Stimulated activated CD8-positive, alpha-beta memory T cell treated with anti-CD3 and anti-CD28 coated beads, Interleukin-7, amount 100 ng/mL, for 48 hours (primary cell): ENCODE data around the gene SLC25A42.
"Not testable (repeated sequence)": the region's sequence is repeated elsewhere in the genome, so short reads cannot be mapped to it uniquely, and the experiment has no call there.

Experiments used
- DNase-seq, 2 donors: peaks; one replicate each; pipeline ENCODE4 v3.0.0-alpha.2; 2020; ENCODE audit warnings: low read depth in 1 of 2; ENCODE audit errors: extremely low read depth in 1 of 2

The SLC25A42 gene, protein sequence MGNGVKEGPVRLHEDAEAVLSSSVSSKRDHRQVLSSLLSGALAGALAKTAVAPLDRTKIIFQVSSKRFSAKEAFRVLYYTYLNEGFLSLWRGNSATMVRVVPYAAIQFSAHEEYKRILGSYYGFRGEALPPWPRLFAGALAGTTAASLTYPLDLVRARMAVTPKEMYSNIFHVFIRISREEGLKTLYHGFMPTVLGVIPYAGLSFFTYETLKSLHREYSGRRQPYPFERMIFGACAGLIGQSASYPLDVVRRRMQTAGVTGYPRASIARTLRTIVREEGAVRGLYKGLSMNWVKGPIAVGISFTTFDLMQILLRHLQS

DNA sequence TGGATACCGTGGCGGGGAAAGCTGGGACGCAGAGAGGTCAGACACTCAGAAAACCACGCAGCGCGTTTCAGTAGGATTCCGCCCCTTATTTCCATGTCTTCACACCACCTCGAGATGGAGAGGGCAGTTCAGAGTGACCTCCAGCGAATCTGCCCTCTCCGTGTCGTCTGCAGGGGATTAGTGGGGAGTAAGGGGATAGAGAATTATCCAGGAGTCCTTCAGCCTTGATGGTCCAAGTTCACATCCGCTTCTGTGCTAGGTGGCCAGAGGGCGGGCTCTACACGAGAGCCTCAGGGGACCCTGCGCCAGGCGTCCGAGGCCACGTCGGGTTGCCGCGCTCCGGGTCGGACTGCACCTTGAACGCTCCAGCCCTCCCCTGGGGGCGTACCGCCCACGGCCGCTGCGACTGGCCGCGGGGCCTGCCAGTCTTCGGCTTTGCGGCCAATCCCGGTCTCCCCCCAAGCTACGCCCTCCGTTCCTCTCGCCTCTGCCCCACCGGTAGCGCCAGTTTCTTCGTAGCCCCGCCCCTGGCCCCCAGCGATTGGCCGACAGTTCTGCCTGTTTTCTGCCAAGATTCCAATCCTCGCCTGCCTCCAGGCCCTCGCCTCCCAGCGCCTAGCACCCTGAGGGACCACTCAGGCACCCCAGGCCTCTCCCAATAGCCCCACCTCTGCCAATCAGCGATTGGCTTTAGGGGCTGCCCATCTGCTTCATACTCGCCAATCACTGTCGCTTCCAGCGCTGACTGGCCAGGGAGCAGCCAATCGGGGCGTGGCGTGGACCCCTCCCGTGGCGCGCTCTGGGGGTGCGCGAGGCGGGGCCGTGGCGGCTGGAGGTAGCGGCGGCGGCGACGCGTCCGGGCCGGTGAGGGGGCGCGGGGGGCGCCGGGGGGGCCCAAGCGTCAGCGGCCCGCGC is at the start of gene SLC25A42:
Gene SLC25A42, plus strand, starts transcription at position 812 of the 915 bp plus-strand sequence. CDS start 32,131 bp downstream, outside the sequence.
- peak; percentile 98 to 99 for DNase-seq

DNA sequence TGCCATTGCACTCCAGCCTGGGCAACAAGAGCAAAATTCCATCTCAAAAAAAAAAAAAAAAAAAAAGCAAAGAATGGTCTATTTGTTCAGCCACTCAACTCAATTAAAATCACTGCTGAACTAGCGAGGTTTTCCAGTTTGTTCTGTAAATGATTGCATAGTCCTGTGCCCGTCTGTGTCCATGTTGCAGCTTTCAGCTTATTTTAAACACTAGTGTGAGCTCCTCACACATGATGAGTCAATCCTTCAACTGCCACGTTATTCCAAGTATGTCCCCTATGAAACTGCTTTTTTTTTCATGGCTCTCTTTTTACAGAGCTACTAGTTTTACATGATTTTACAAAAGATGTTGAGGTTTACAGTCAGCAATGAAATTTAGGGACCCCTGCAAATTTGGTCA is 42.7 kb upstream of the SLC25A42 start:
- DNase-seq, result no peak

DNA sequence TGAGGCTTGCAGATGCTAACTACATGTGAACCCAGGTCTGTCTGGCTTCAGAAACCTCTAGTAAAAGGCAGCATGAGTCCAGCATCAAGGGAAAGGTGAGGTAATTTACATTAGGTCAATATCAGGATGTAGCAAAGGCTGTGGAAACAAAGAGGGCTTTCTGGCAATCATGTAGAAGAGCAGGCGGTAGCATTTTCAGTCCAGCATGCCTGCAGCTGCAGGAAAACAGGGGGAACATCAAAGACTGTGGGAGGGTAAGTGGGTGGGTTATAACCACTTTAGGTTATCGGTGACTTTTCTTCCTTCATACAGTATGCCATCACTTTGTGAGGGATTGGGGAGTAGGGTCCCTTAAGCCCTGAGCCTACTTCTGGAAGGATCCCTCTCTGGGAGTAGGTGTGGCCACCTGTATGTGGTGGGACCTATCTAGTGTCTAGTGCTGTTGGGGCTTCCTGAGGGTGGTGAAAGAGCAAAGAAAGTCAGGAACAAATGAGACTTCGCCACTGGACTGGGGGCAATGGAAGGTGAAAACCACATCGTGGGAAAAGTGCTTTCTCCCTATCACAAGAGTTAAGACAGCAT is 41.3 kb upstream of the SLC25A42 start:
- no peak for DNase-seq

DNA sequence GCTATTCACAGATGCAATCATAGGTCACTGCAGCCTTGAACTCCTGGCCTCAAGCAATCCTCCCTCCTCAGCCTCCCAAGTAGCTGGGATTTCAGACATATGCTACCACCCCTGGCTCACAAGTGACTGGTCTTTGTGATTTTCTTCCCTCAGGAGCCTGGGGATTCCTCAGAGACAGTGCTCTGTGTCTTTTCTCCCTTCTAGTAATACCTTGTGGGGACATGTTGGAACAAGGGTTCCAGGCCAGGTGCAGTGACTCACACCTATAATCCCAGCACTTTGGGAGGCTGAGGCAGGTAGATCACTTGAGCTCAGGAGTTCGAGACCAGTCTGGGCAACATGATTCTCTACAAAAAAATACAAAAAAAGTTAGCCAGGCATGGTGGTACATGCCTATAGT is 40.4 kb upstream of the SLC25A42 start:
- DNase-seq, result not testable (repeated sequence)

DNA sequence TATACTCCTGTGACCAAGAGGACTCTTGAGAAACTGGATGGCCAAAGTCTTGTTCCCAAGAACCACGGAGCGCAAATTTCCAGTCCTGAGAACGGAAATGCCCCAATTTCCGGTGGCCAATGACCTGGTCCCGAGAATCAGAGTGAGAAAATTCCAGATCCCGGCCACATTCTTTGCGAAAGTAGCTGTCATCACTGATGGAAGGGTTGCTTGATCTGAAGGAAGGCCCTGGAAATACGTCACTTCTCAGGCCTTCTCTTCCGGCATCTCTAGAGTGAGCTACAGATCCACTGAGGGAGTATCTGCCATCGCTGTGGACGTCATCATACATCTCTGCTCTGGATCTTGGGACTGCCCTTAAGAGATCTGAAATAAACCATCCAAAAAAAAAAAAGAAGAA is 37.9 kb upstream of the SLC25A42 start:
- no peak for DNase-seq

DNA sequence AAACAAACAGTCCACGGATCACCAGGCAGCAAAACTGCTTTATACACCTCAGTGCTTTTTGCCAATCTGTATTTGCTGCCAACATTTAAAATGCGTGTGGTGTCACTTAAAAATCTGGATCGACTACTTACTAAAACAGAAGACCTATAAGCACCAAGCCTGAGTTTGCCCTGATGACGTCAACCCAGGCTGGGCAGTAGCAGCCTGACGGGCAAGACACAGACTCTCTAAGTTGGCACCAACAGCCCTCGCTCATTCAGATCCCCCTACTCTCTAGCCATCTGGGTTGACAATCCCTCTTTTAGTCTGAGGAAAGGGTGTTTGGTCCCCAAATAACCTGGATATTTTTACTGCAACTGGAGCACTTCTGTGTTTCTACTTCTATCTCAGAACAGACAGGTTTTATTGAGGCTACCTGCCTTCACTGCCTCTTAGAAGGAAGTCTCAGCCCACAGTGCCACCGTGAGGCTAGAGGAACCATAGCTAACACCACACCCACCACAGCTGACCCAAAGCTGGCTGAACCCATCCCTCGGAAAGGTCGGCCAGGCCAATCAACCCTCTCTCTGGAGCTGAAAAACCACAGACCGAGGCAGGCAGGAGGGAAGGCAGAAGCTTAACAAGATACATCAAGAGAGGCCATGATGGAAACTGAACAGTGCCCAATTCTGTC is 37.4 kb upstream of the SLC25A42 start:
- no peak for DNase-seq

DNA sequence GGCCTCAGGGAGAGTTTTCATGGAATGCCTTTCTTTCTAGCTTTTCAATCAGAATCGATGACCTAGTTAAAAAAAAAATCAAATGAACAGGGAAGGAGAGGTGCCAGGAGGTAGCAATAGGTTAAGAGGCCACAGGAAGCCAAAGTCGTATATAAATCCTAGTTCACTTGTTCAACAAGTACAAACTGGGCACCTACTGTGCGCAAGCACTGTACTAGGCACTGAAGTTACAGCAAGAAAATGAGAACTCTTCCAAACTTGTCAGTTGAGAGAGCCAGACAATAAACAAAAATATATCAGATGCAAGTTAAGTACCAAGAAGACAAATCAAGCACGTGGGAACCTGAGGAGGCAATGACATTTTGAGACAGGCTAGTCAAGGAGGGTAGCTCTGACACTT is 36.6 kb upstream of the SLC25A42 start:
- no peak for DNase-seq

DNA sequence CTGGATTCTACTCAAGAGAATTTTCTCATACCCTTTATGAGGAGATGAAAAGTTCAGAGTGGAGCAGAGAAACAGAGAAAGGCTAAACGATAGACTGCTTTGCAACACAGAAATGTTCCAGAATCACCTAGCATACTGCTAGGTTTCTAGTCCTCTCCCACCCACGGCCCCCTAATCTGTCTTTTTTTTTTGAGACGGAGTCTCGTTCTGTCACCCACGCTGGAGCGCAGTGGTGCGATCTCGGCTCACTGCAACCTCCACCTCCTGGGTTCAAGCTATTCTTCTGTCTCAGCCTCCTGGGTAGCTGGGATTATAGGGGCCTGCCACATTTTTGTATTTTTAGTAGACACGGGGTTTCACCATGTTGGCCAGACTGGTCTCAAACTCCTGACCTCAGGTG is 35.3 kb upstream of the SLC25A42 start:
- no peak for DNase-seq

DNA sequence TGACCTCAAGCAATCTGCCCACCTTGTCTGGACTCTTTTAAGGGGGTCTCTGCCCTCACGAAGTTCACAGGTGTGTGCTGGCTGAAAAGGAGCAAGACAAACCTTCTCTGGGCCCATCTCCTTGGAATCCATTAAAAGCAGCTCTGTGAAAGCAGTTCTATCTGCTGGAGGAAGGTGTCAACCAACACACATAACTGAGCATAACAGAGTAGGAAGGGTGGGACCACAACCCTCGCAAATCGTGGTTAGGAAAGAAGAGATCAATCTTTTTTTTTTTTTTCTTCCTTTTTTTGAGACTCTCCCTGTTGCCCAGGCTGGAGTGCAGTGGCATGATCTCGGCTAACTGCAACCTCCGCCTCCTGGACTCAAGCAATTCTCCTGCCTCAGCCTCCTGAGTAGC is 31.9 kb upstream of the SLC25A42 start:
- DNase-seq, result no peak

DNA sequence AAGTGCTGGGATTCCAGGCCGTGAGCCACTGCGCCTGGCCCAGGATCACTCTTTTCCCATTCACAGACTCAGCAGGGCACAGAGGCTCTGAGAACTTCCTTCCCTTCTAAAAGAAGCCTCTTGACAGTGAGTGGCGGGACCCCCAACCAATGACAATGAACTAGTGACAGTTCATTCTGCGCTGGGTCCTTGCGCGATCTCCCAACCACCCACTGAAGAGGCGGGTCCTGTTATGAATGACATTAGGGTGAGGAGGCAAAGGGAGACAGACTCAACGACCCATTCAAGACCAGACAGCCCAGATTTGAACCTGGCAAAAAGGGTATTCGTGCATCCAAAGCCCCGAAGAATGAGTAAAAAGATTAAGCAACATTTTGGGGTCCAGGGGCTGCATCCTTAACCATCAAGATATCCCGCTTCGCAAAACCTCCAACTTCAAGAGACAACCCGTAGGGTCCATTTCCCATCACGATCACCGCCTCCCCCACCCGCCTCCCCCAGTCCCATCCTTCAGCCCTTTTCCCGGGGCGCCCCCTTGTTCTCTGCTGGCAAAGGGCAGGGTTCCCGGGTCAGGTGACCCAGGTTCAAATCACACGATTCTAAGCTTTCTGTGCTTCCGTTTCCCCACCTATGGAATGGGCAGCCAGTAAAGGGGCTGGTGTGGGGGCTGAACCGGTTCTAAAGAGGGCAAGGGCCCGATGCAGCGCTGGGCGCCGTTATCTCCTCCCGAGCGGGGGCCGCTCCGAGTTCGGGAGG is 31.2 kb upstream of the SLC25A42 start:
- DNase-seq, result peak; percentile 58 to 93

DNA sequence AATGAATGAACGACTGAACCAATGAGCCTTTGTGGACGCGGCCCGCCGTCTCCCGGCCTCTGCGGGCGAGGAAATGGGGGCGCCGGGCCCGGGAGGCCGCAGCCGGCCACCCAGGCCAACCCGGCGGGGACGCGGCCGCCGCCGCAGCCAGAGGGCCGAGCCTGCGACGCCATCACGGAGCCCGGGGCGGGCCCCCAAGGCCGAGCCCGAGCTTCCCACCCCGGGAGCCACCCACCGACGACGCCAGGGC is 30.7 kb upstream of the SLC25A42 start:
- no peak for DNase-seq

DNA sequence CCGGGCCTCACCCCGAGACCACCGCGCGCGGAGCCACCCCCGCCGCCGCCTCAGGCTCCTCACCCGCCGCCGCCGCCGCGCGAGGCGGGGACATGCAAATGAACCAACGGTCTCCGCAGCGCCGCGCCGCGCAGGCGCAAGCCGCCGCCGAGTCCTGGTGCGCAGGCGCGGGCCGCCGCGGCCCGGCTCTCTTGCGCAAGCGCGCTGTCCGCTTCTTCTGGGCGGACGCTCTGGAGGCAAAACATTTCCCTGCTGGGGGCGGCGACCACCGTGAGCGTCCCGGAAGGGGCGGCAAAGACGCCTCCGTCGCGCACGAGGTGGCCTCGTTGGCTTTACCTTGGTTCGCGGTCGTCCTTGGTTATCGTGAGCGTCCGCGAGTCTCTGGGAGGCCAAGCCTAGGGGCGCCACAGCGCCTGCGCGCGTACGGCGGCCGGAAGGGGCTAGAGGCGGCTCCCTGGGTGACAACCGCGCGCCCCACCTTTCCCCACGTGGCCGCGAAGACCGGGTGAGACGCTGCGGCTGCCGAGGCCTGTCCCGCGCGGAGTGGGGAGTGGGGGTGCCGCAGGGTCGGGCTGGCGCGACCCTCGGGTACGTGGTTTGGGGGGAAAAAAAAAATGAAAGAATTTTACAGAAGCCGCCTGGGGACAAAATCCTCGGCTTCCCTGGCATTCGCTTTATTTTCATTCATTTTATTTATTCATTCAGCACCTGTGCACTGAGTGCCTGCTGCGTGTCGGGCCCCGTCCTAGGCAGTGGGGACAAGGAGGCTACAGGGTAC is 30.2 kb upstream of the SLC25A42 start, which contains the start of the genes ARMC6 and SUGP2:
Gene ARMC6, plus strand, starts transcription at position 178 of the 778 bp plus-strand sequence. CDS start 607 bp downstream, outside the sequence.
Gene SUGP2, minus strand, starts transcription at position 92 of the 778 bp plus-strand sequence. CDS start 2,446 bp downstream, outside the sequence.
- DNase-seq, result peak; percentile 83 to 86

DNA sequence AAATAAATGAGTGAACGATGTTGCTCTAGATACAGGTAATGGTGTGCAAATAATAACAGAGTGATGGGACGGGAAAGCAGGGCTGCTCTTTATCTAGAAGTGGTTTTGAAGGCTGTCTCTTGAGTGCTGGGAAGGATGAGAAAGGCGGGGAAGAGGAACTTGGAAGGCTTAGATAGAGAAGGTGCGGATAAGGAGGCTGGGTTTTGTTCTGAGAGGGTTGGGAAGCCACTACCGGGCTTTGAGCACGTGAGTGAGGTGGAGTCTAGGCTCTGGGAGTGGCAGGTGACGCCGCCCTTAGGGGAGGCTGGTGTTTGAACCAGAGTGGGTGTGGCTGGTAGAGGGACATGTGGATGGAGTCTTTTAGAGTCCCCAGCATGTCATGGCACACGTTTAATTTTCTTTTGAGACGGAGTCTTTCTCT is 29.6 kb upstream of the SLC25A42 start:
- peak; percentile 37 to 79 for DNase-seq

DNA sequence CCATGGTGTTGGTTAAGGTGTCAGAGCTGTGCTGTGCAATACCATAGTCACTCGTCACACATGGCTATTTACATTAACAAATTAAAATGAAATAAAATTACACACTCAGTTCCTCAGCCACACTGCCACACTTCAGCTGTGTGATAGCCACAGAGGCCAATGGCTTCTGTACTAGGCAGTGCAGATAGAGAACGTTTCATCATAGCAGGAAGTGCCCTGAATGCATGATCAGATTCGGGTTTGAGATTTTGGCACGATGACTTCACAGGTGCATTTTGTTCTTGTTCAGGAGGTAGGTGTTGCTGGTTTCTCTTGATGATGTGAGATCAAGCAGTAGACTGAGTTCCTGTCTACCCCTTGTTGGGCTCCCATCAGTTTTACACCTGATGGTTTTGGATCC is 23.9 kb upstream of the SLC25A42 start:
- DNase-seq, result no peak

DNA sequence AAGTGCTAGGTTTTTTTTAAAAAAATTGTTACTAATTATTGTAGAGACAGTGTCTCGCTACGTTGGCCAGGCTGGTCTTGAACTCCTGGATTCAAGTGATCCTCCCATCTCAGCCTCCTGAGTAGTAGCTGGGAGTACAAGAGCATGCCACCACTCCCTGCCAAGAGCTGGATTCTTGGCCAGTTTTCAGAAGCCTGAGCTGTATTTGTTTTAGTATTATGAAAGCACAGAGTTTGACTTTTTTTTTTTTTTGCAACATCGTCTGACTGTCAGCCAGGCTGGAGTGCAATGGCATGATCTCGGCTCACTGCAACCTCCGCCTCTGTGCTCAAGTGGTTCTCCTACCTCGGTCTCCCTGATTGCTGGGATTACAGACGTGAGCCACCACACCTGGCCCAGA is 23.4 kb upstream of the SLC25A42 start:
- no peak for DNase-seq

DNA sequence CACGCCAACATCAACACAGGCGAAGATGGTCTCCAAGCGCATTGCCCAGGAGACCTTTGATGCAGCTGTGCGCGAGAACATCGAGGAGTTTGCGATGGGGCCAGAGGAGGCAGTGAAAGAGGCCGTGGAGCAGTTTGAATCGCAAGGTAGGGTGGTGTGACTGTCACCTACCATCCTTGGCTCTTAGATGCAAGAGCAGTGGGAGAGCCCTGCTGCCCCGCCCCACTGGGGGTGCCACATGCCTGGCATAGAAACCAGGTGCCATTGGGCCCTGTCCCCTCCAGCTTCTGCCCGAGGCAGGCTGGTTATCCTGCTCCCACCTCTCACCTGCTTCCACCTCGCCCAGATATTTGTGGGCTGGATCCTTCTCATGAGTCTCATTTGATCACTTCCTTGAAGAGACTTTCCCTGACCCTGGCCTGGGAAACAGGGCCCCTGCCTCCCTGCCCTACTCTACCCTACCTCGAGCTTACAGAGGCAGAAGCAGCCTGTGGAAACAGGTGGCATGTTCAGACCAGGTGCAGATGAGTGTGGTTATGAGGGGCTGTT is 21.0 kb upstream of the SLC25A42 start:
- no peak for DNase-seq

DNA sequence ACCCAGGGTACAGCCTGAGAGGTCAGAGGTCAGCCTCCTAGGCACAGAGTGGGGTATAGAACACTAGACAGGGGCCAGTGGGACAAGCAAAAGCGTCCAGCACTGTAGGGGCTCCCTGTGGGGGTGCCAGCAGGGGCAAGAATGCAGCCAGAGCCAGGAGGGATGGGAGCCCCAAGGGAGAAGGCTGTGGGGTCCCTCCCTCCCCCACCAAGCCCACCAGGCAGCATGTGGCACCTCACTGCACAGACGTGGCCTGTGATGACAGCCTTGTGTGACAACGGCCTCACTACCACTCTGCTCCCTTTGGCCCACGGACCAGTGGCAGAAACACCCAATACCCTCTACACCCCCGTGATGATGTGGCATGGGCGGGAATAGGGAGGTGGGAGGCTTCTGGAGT is 20.3 kb upstream of the SLC25A42 start:
- DNase-seq, result no peak

DNA sequence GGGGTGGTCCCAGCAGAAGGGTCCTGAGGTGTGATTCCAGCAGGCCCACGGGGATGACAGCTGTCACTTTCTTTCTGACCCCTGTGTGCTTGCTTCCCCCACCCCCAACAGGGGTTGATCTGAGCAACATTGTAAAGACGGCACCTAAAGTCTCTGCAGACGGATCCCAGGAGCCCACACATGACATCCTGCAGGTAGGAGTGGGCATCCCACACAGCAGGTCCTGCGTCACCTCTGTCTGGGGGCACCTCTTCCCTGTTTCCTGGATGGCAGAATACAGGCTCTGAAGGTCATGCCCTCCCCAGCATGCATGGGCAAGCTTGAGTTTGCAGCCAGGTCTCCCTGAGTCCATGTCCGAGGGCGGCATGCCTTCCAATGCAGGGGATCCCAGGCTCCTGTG is 19.9 kb upstream of the SLC25A42 start:
- no peak for DNase-seq

DNA sequence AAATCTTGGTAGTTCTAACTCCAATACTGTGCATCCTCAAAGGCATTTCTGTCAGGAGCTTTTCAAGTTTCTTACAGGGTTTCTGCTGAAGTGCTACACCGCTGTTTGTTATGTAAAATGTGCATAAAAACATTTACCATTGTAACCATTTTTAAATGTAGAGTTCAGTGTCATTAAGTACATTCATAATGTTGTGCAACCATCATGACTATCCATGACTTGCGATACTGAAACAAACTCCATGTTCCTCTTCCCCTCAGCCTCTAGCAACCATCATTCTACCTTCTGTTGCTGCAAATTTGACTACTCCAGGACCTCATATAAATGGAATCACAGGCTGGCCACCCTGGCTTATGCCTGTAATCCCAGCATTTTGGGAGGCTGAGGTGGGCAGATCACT is 14.4 kb upstream of the SLC25A42 start:
- no peak for DNase-seq
